ENCODE data around the gene DIS3L2.

DNA sequence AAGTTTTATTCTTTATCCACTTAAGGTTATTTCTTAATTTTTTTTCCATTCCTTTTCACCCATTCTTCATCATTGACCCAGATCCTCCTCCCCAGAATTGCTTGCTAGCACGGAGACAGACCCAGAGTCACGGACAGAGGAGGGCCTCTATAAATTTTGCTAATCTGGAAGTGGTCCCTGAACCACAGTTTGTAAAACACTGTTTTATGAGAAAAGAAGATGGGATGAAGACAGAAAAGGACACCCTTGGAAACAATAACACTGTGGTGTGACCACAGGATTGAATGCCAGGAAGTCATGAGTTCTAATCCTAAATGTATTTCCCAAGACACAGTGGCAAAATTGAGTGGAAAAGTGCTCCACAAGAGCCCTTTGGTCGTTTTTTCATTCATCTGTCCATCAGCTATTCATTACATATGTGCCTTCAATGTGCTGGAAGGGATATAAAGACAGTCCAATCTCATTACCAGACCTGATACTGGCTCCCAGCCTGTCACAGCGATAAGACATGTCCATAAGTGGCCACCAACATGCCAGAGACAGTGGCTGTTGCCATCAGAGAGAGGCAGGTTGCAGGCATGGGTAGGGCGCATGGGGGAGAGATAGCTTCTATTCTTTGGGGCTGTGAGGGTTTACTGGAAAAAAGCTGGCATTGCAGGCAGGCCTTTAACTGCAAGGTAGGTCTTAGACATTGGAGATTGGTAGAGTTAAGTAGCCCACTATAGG is 241.8 kb downstream of the DIS3L2 start:
- TF ChIP-seq, protein P1, sequence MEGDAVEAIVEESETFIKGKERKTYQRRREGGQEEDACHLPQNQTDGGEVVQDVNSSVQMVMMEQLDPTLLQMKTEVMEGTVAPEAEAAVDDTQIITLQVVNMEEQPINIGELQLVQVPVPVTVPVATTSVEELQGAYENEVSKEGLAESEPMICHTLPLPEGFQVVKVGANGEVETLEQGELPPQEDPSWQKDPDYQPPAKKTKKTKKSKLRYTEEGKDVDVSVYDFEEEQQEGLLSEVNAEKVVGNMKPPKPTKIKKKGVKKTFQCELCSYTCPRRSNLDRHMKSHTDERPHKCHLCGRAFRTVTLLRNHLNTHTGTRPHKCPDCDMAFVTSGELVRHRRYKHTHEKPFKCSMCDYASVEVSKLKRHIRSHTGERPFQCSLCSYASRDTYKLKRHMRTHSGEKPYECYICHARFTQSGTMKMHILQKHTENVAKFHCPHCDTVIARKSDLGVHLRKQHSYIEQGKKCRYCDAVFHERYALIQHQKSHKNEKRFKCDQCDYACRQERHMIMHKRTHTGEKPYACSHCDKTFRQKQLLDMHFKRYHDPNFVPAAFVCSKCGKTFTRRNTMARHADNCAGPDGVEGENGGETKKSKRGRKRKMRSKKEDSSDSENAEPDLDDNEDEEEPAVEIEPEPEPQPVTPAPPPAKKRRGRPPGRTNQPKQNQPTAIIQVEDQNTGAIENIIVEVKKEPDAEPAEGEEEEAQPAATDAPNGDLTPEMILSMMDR (IDR thresholded peaks at IDR 0.05; ENCODE audit: low read depth, low read length): no peak
- TF ChIP-seq EZH2phosphoT487 (IDR thresholded peaks at IDR 0.05; ENCODE audit: low read depth): no peak

Data from OCI-LY3 (cell line).